NCI-H2196 (cell line): ENCODE measurements around the gene C1QTNF8.

Source experiments
- DNase-seq: peaks from one replicate; lab custom pipeline; 2025; ENCODE audit not compliant: unreplicated experiment; lab: John Stamatoyannopoulos, UW

C1QTNF8 gene

DNA sequence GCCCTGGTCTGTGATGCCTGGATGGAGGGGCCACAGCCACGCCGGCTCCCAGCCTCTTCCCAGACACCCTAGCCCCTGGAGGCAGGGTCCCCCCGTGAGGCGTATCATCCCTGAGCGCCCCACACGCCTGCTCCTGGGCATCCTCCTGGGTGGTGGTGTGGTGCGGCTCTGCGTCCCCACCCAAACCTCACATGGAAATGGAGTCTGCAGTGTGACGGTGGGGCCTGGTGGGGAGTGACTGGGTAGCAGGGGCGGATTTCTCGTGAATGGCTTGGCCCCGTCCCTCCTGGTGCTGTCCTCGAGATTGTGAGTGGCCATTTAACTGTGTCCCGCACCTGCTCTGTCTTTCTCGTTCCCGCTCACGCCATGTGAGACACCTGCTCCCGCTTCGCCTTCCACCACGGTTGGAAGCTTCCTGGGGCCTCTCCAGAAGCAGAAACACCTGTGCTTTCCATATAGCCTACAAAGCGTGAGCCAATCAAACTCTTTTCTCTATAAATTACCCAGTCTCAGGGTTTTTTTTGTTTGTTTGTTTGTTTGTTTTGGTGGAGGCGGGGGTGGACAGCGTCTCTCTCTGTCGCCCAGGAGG, 29.4 kb downstream of the C1QTNF8 start:
- peak; percentile 64 for DNase-seq

- DNase-seq: no peak
These were observed 30.4 kb downstream of the C1QTNF8 start for GRCh38 chr16:1065469-1066128.

DNA sequence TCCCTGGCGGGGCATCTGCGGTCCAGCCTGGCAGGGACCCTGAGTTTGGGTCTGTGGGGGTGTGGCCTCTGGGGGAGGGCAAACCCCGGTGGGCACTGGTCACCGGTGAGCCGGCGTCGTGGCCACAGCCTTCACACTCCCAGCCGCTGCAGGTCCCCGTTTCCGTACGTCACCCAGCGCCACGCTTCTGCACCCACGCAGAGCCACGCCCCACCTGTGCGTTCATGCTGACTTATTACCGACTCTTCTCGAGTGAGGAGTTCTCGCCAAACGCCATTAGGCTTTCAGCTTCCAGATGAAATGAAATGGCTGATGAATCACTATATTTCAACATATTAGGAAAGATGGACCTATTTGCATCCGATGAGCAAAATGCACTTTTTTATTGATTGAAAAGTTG, 32.3 kb downstream of the C1QTNF8 start:
- DNase-seq: no peak

GRCh38 chr16:1062895-1063294, 33.1 kb downstream of the C1QTNF8 start:
- DNase-seq: no peak

DNA sequence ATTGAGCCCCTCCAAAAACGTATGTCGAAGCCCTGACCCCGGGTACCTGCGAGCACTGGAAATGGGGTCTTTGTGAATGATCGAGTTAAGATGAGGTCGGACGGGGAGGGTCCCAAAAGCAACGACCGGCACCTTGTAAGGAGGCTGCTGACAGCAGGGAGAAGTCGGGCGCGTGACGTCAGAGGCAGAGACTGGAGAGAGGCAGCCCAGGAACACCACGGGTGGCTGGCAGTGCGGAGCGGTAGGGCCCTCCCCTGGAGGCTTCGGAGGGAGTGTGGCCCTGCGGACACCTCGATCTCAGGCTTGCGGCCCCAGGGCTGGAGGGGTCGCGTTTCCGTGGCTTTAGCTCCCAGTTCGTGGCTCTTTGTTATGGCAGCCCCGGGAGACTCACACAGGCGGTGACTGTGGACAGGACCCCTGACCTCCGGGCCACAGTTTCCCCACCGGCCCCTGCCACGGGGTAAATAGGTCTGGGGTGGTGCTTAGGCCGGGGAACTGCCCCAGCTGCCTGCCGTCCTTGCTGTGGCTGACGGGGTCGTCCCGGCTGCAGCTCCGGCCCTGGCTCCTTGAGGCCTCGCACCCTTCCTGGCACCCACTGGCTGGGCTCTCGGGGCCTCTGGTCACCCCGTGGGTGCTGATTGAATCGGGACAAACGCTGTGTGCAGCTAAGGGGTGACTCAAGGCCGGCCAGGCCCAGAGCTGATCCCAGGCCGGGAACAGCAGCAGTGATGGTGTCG, 34.1 kb downstream of the C1QTNF8 start:
- DNase-seq: no peak

- DNase-seq: no peak
These were observed 35.4 kb downstream of the C1QTNF8 start for GRCh38 chr16:1060416-1061340.

DNA sequence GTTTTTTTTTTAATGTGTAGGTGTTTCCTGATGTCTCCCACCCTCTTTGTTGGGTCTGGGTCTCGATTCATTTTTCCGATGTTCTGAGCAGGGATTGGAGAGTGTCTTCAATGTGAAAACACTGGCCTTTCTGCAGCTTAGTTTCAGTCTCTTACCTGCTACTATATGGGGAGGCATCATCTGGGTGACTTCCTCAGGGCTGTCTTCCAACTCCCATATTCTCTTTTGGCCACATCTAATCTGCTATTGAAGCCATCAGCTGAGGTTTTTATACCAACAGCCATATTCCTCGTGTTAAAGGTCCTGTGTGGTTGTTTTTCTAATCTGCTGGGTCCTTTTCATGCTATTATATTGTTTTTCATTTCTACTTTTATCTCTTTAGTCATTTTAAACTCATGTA, 36.7 kb downstream of the C1QTNF8 start:
- DNase-seq: no peak

- no peak for DNase-seq
These were observed 37.8 kb downstream of the C1QTNF8 start for GRCh38 chr16:1058216-1058615.

DNA sequence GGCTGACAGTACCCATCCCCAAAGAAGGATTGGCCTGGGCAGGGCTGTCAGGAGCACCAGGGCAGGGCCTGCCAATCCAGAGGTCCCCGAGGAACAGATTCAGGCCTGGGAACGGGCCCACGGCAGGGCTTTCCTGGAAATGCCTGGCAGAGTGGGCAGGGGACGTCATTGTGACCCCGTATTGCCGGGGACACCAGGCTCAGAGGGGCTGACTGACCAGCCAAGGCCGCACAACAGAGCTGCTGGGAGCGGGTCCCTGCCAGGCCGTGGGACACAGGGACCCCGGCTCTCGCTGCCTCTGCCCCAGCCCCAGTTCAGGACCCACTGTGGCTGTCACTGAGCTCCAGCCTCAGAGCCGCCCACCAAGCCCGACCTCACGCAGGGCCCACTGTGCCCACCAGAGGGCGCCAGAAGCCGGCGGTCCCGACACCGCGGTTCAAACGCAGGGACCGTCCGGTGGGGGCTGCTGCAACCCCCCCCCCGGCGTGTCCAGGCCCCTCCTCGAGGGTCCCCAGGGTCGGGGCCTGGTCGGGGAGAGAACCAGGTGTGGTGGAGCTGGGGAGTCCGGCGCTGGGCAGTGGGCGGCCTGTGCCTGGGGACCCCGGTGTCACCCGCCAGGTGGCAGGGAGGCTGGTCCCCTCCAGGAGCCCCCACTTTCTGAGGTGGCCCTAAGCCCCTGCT, 38.7 kb downstream of the C1QTNF8 start:
- DNase-seq: peak; percentile 65

- peak; percentile 26 for DNase-seq
These were observed 39.8 kb downstream of the C1QTNF8 start for GRCh38 chr16:1056196-1056595.

DNA sequence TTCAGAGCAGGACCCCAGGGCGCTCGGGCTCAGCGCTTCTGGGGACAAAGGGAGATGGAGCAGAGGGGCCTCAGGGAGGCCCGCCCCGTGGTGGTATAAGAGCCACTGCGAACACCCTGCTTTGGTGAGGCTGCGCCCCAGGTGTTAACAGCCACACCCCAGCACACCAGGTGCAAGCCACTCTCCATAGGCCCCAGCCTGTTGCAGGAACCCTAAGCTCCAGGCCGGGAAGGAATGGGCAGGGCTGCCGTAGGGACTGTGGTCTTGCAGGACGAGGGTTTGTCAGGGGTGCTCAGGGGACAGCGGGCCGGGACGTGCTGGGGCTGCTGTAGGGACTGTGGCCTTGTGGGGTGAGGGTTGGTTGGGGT, 40.5 kb downstream of the C1QTNF8 start:
- DNase-seq: no peak

DNA sequence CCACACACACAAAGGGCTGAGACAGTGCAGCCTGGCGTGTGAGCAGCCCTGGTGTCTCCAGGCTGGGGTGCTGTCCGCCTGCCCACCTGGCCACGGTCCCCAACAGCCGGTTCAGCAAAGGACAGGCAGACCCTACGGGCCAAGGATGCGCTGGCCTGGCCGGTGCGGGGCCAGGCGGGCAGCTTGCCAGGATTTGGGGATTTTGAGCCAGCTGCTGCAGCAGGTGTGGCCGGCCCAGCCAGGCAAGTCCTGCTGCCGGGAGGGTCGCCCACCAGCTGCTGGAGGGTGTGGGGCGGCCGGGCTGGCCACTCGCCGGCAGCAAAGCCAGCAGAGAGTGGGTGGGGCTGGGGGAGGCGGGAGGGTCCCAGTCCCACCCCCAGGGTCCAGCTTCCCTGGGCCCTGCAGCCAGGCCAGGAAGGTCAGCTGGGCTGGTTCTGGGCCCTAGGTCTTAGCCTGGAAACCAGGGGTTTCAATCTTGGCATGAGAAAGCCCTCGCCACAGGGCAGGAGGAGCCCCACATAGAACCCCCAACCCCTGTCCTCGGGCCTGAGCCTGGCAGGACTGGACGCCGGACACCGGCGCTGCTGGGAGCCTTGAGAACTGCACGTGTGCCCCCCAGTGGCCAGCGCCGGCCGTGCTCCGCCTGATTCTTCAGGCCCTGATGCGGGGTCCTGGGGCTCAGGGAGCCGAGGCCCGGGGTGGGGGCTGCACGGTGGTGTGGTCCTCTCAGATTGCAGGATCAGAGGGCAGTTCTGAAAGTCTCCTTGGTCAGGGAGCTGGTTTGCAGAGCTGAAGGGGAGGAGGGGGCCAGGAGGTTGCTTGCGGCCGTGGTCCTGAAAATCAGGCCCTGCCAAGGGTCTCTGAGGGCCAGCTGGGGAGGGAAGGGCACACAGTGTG, 41.1 kb downstream of the C1QTNF8 start:
- peak; percentile 77 for DNase-seq

GRCh38 chr16:1053700-1054368, 42.2 kb downstream of the C1QTNF8 start:
- DNase-seq: no peak

- no peak for DNase-seq
These were observed 42.9 kb downstream of the C1QTNF8 start for GRCh38 chr16:1053121-1053521.

GRCh38 chr16:1052721-1053120, 43.3 kb downstream of the C1QTNF8 start:
- no peak for DNase-seq

- DNase-seq: no peak
These were observed 44.6 kb downstream of the C1QTNF8 start for GRCh38 chr16:1051446-1051845.

DNA sequence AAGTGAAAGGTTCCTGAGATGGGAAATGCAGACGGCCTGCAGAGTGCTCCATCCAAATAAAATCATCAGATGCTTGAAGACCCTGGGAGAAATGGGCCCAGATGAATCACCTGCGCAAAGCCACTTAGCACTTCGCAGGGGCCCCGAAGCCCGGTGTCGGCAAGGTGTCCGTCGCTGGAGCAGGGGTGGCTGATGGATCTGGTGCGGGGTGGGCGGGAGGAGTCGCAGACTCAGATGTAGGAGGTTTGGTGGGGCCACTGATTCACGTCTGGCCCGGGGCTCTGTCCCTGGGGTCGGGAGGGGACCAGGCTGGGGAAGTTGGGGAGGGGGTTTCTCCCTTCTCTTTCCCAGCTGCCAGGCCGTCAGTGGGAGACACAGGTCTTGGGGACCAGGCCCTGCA, 45.1 kb downstream of the C1QTNF8 start:
- no peak for DNase-seq

GRCh38 chr16:1050516-1050915, 45.5 kb downstream of the C1QTNF8 start:
- DNase-seq: no peak

- DNase-seq: no peak
These were observed 46.1 kb downstream of the C1QTNF8 start for GRCh38 chr16:1049976-1050247.
